K562 (cell line): ENCODE results near the gene SLC12A1. TPM values are rescaled to one million over a fixed set of nuclear protein-coding genes. Genes with fewer than 3 reads are reported as not detected.
A peak's percentile ranks its signal among the peaks of the same experiment; 100 is the strongest.

Source experiments
- ATAC-seq: fragments of 200-7000 bp; cut with Tn5 transposase; 3 replicates; pipeline ENCODE4 v1.9.1; 2020; ENCODE audit warnings: moderate library complexity
- BruUV-seq: library from RNA; stranded (reverse); fragments of 400-500 nt; replicated peaks from 2 replicates; lab custom pipeline; 2021; lab: Mats Ljungman, UMichigan
- CTCF ChIA-PET: fragments of 300-600 bp; formaldehyde crosslinking; extraction: SDS; loops from one replicate; lab custom pipeline; 2021; ENCODE audit warnings: low intra/inter-chr PET ratio; lab: Yijun Ruan, JAX
- POLR2A ChIA-PET: fragments of 300-600, 350-650 bp; sonication (Branson Sonifier 250); formaldehyde crosslinking; extraction: SDS; loops from one replicate; lab custom pipeline; 2021; ENCODE audit warnings: antibody characterized with exemption, inconsistent platforms; lab: Yijun Ruan, JAX
- DNase-seq, 4 experiments: peaks; one replicate each; pipeline versions ENCODE4 v3.0.0 to v3.0.0-alpha.2; 2011 to 2018; ENCODE audit warnings: low spot score in 3 of 4, mixed read lengths in 3 of 4; ENCODE audit errors: extremely low read depth in 1 of 4
- FAIRE-seq: peaks from 2 replicates; lab custom pipeline; 2011; peaks lifted over from hg19 to GRCh38; lab: Jason Lieb, UNC
- H2AFZ ChIP-seq: 2 replicates; pipeline ENCODE4 v1.6.0; 2011; ENCODE audit warnings: low read depth, low read length, control low read depth, inconsistent platforms
- H3K27ac ChIP-seq: fragments of 200-600 bp; 3 replicates; pipeline ENCODE4 v1.8.0; 2011; ENCODE audit warnings: low read depth, mild to moderate bottlenecking, control low read depth, inconsistent platforms, low read length, moderate library complexity, mixed read lengths; ENCODE audit errors: extremely low read depth
- H3K27me3 ChIP-seq, 2 experiments: fragments of 300-600 bp in 1 of 2; 2 replicates in 1 of 2; 3 replicates in 1 of 2; pipeline versions ENCODE4 v1.6.0 to v1.8.0; 2011; ENCODE audit warnings: inconsistent platforms in 2 of 2, low read length in 2 of 2, mild to moderate bottlenecking in 1 of 2, mixed read lengths in 1 of 2, moderate library complexity in 1 of 2; ENCODE audit not compliant: control insufficient read depth in 2 of 2, insufficient read depth in 2 of 2
- H3K36me3 ChIP-seq: fragments of 300-600 bp; 3 replicates; pipeline ENCODE4 v1.8.0; 2011; ENCODE audit warnings: mild to moderate bottlenecking, low read length, inconsistent platforms; ENCODE audit not compliant: control insufficient read depth, insufficient read depth
- H3K4me1 ChIP-seq, 2 experiments: fragments of 200-600 bp in 1 of 2; replicated peaks in 1 of 2; 2 replicates in 1 of 2; 3 replicates in 1 of 2; pipeline versions ENCODE4 v1.5.1 to v1.8.0; 2011; ENCODE audit warnings: inconsistent platforms in 2 of 2, low read length in 2 of 2, mild to moderate bottlenecking in 1 of 2, mixed read lengths in 1 of 2, moderate library complexity in 1 of 2; ENCODE audit not compliant: control insufficient read depth in 2 of 2, insufficient read depth in 2 of 2
- H3K4me2 ChIP-seq: 2 replicates; pipeline ENCODE4 v1.6.1; 2011; ENCODE audit warnings: low read length, control low read depth, inconsistent platforms, mixed read lengths; ENCODE audit not compliant: insufficient read depth
- H3K4me3 ChIP-seq: fragments of 200-600 bp; sonication (generic), shearing (Covaris generic); 2 replicates; pipeline ENCODE4 v1.5.1; 2016; ENCODE audit warnings: control low read depth, inconsistent platforms
- H3K79me2 ChIP-seq: fragments of 200-600 bp; 3 replicates; pipeline ENCODE4 v1.8.0; 2011; ENCODE audit warnings: low read length, inconsistent platforms; ENCODE audit not compliant: control insufficient read depth, insufficient read depth
- H3K9ac ChIP-seq, 2 experiments: 2 replicates each; pipeline versions ENCODE4 v1.6.0 to v1.6.1; 2011; ENCODE audit warnings: low read depth in 2 of 2, low read length in 2 of 2, control low read depth in 1 of 2, inconsistent platforms in 1 of 2, mild to moderate bottlenecking in 1 of 2, mixed read lengths in 1 of 2; ENCODE audit not compliant: insufficient read depth in 1 of 2
- H3K9me1 ChIP-seq: one replicate; pipeline ENCODE4 v1.6.0; 2011; ENCODE audit warnings: inconsistent platforms, mild to moderate bottlenecking, low read length, moderate library complexity; ENCODE audit not compliant: control insufficient read depth, insufficient read depth
- H3K9me3 ChIP-seq: replicated peaks from 2 replicates; pipeline ENCODE4 v1.5.1; 2011; ENCODE audit warnings: low read depth, low read length, inconsistent platforms; ENCODE audit not compliant: control insufficient read depth, insufficient read depth
- H4K20me1 ChIP-seq: replicated peaks from 2 replicates; pipeline ENCODE4 v1.6.1; 2011; ENCODE audit warnings: low read length, inconsistent platforms, mixed read lengths; ENCODE audit not compliant: control insufficient read depth, insufficient read depth
- FOXM1 ChIP-seq, 2 experiments: fragments of 450-650 bp in 1 of 2; sonication (generic) in 1 of 2; formaldehyde crosslinking in 1 of 2; IDR thresholded peaks; 2 replicates each; pipeline versions ENCODE4 v1.6.1 to v1.9.0; 2017 to 2022; ENCODE audit warnings: low read depth in 2 of 2, mild to moderate bottlenecking in 2 of 2, missing genetic modification reagents in 1 of 2, moderate library complexity in 1 of 2
- LARP7 ChIP-seq: fragments of 450-650 bp; IDR thresholded peaks from 2 replicates; pipeline ENCODE4 v1.6.1; 2016
- YBX1 ChIP-seq: fragments of 450-650 bp; IDR thresholded peaks from 2 replicates; pipeline ENCODE4 v1.7.1; 2016; ENCODE audit warnings: mild to moderate bottlenecking
- WGBS: fragments of 100-300 bp; shearing (Covaris generic); methylation state at CpG from one replicate; pipeline ENCODE4 v1.1.6; 2016; ENCODE audit warnings: low coverage, mixed read lengths; ENCODE audit not compliant: insufficient coverage; ENCODE audit errors: missing lambda C conversion rate; 5-methylcytosine and 5-hydroxymethylcytosine counted together
- in situ Hi-C: fragments of 300-500 bp; cut with MboI; formaldehyde crosslinking; loops from 4 replicates; pipeline ENCODE4 v1.15.0; 2018; ENCODE audit warnings: inconsistent platforms, mixed read lengths
- intact Hi-C: fragments of 100-400 bp; cut with micrococcal nuclease; formaldehyde crosslinking; loops from 2 replicates; pipeline ENCODE4 v1.14.2; 2022
- polyA plus RNA-seq, 8 experiments: library from polyadenylated mRNA; depleted of rRNA in 4 of 8; stranded (reverse) in 5 of 8; unstranded in 3 of 8; fragments of >200 nt; fragmentation: Nextera tagmentation in 2 of 8; fragmentation: Illumina TruSeq in 1 of 8; extraction: Ambion mirVana in 2 of 8; extraction: Trizol in 1 of 8; gene quantifications; 2 replicates each; pipeline versions ENCODE4 v1.2.1 to v1.2.3, GENCODE V29; 2011 to 2014; ENCODE audit warnings: inconsistent platforms in 1 of 8, missing spikeins in 1 of 8
- total RNA-seq, 7 experiments: library from RNA; depleted of rRNA in 6 of 7; stranded (reverse); fragments of >200 nt in 6 of 7; fragmentation: Illumina TruSeq in 2 of 7; extraction: Trizol in 2 of 7; gene quantifications; 2 replicates each; pipeline versions ENCODE4 v1.2.1 to v1.2.3, GENCODE V29; 2011 to 2021; ENCODE audit warnings: low replicate concordance in 1 of 7
- TF ChIP-seq, protein P1 (sequence below), 3 experiments: IDR thresholded peaks in 2 of 3; conservative IDR thresholded peaks in 1 of 3; 2 replicates each; pipeline ENCODE4 v1.5.1; 2011 to 2012; ENCODE audit warnings: low read length in 3 of 3, mild to moderate bottlenecking in 3 of 3, control low read depth in 2 of 3, improper control_type of control experiment in 1 of 3, inconsistent platforms in 1 of 3, low read depth in 1 of 3, mixed read lengths in 1 of 3, moderate library complexity in 1 of 3; ENCODE audit not compliant: insufficient read depth in 2 of 3

Gene SLC12A1
- total and polyA plus RNA-seq, 9 of the 15 experiments (the other 6 are each of a cell fraction or from before 2014, with no cell fraction given): not detected

DNA sequence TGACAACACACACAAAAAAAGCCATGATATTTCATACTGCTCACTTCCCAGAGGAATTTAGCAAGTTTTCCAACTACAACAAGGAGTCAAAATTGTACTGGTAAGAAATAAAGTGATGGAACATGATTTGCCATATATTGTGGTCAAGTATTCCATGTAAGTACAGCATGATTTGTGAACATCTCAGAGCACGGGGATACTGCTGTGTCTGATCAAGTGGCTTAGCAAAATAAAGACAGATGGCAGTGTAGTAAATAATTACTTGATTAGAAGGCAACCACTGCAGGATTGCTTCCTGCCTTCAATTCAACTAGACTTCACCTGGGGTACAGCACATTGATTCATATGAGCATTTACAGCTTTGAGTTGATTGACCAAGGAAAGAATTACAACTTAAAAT is 73.5 kb downstream of the SLC12A1 start (continued):
- TF ChIP-seq YBX1 (no peak), FOXM1 (IDR thresholded peaks at IDR 0.05; ENCODE audit: low read depth) (no peak), FOXM1 (CRISPR knock-in tag; IDR thresholded peaks at IDR 0.05; ENCODE audit: low read depth) (no peak)

DNA sequence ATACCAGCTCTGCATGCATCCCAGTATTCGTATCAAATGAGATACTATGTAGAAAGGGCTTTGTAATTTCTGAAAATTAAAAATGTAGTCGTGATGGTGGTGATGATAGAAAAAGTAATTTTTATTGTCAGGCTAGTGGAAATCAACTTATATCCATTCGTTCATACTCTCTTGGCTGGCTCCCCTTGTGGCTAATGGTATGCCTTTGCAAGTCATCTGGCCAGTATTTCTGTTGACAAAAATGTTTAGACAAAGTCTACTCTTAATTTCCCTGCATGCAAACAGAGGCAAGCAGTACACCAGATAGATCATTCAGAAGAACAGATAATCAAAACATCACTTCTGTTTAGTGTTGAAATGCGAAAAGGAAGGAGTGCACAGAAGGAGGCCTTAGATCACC is 75.6 kb downstream of the SLC12A1 start:
- Histone ChIP-seq H3K4me2 (no peak overlapping the region), H3K9me1 (no peaks in the 10 kb centered on the region), H3K27ac (no peak overlapping the region), H3K4me1 (no peaks in the 10 kb centered on the region), H3K27me3 (no peaks in the 10 kb centered on the region), H4K20me1 (no peaks in the 10 kb centered on the region), H3K9me3 (no peaks in the 10 kb centered on the region), H3K79me2 (no peaks in the 10 kb centered on the region), H3K36me3 (no peaks in the 10 kb centered on the region), H3K4me3 (no peak overlapping the region), H3K9ac (no peak overlapping the region), H2AFZ (no peak overlapping the region)
- POLR2A ChIA-PET: interaction anchor here (0.7 kb wide), 1 partner anchor 1933 kb away, joined by 3 read pairs; no protein-coding TSS in a partner anchor
- CTCF ChIA-PET: no interaction called here
- no TSS peak for BruUV-seq
- TF ChIP-seq, protein P1, sequence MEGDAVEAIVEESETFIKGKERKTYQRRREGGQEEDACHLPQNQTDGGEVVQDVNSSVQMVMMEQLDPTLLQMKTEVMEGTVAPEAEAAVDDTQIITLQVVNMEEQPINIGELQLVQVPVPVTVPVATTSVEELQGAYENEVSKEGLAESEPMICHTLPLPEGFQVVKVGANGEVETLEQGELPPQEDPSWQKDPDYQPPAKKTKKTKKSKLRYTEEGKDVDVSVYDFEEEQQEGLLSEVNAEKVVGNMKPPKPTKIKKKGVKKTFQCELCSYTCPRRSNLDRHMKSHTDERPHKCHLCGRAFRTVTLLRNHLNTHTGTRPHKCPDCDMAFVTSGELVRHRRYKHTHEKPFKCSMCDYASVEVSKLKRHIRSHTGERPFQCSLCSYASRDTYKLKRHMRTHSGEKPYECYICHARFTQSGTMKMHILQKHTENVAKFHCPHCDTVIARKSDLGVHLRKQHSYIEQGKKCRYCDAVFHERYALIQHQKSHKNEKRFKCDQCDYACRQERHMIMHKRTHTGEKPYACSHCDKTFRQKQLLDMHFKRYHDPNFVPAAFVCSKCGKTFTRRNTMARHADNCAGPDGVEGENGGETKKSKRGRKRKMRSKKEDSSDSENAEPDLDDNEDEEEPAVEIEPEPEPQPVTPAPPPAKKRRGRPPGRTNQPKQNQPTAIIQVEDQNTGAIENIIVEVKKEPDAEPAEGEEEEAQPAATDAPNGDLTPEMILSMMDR (IDR thresholded peaks at IDR 0.05 in 2 of 3, conservative IDR thresholded peaks at IDR 0.05 in 1 of 3; ENCODE audit: insufficient read depth in 2 of 3, low read depth in 1 of 3, low read length in 3 of 3): 0 out of 6 replicates have a peak, but pooled peaks of 1 of the 3 experiments have one; percentile 1
- TF ChIP-seq LARP7: no peak
- no peak for ATAC-seq
- 0% methylated on average over 4 of the region's 4 CpGs for WGBS
- FAIRE-seq: no peak
- in situ Hi-C loops (no loop called here), intact Hi-C loops (no loop called here)
- DNase-seq: no peak
